WTC11 (cell line): Measurements from ENCODE around the gene CD79B. TPM values are rescaled to one million over a fixed set of nuclear protein-coding genes. Genes with fewer than 3 reads are reported as not detected.

Experiments used
- ARID4B ChIP-seq: sonication (generic); formaldehyde crosslinking; IDR thresholded peaks from 2 replicates; pipeline ENCODE4 v1.8.0; 2023; ENCODE audit warnings: missing genetic modification reagents, mild to moderate bottlenecking, borderline replicate concordance
- ATF6 ChIP-seq: sonication (generic); formaldehyde crosslinking; IDR thresholded peaks from 2 replicates; pipeline ENCODE4 v1.8.1; 2023; ENCODE audit warnings: mild to moderate bottlenecking, missing genetic modification reagents
- CBFB ChIP-seq: sonication (generic); formaldehyde crosslinking; IDR thresholded peaks from 2 replicates; pipeline ENCODE4 v1.8.1; 2022; ENCODE audit warnings: mild to moderate bottlenecking, low read depth, missing genetic modification reagents
- CTCF ChIP-seq: fragments of 200-600 bp; IDR thresholded peaks from 2 replicates; pipeline ENCODE4 v1.8.0; 2022; ENCODE audit warnings: antibody characterized with exemption
- E2F5 ChIP-seq: sonication (generic); formaldehyde crosslinking; IDR thresholded peaks from 2 replicates; pipeline ENCODE4 v1.8.1; 2022; ENCODE audit warnings: mild to moderate bottlenecking, moderate library complexity, missing genetic modification reagents
- GTF2I ChIP-seq: fragments of 250-450 bp; sonication (Bioruptor Pico); conservative IDR thresholded peaks from 2 replicates; pipeline ENCODE4 v1.4.0; 2021; ENCODE audit warnings: mild to moderate bottlenecking
- ZBTB43 ChIP-seq: sonication (generic); formaldehyde crosslinking; IDR thresholded peaks from 2 replicates; pipeline ENCODE4 v1.8.1; 2023; ENCODE audit warnings: mild to moderate bottlenecking, missing genetic modification reagents
- ZNF232 ChIP-seq: sonication (generic); formaldehyde crosslinking; IDR thresholded peaks from 2 replicates; pipeline ENCODE4 v1.8.0; 2022; ENCODE audit warnings: mild to moderate bottlenecking, missing genetic modification reagents
- ZNF263 ChIP-seq: sonication (generic); formaldehyde crosslinking; IDR thresholded peaks from 2 replicates; pipeline ENCODE4 v1.8.1; 2022; ENCODE audit warnings: low read depth, mild to moderate bottlenecking, moderate library complexity, missing genetic modification reagents
- total RNA-seq: library from RNA; stranded (reverse); gene quantifications from 3 replicates; pipeline ENCODE4 v1.2.3, GENCODE V29; 2021
- TF ChIP-seq, protein P1 (sequence below): fragments of 250-450 bp; sonication (Bioruptor Pico); IDR thresholded peaks from 2 replicates; pipeline ENCODE4 v1.9.0; 2021; ENCODE audit warnings: mild to moderate bottlenecking, borderline replicate concordance
- TF ChIP-seq, protein P2 (sequence below): sonication (generic); formaldehyde crosslinking; IDR thresholded peaks from 2 replicates; pipeline ENCODE4 v1.8.1; 2022; ENCODE audit warnings: mild to moderate bottlenecking, missing genetic modification reagents, moderate library complexity, borderline replicate concordance

CD79B gene
- total RNA-seq, 1 experiment from 2014 or later: 3.0 TPM

- no peak for TF ChIP-seq ATF6 (CRISPR knock-in tag)
- TF ChIP-seq CTCF: no peak
- no peak for TF ChIP-seq ZNF263
- TF ChIP-seq GTF2I (CRISPR knock-in tag): no peak
- TF ChIP-seq ZNF232 (CRISPR knock-in tag): no peak
- TF ChIP-seq, protein P1, sequence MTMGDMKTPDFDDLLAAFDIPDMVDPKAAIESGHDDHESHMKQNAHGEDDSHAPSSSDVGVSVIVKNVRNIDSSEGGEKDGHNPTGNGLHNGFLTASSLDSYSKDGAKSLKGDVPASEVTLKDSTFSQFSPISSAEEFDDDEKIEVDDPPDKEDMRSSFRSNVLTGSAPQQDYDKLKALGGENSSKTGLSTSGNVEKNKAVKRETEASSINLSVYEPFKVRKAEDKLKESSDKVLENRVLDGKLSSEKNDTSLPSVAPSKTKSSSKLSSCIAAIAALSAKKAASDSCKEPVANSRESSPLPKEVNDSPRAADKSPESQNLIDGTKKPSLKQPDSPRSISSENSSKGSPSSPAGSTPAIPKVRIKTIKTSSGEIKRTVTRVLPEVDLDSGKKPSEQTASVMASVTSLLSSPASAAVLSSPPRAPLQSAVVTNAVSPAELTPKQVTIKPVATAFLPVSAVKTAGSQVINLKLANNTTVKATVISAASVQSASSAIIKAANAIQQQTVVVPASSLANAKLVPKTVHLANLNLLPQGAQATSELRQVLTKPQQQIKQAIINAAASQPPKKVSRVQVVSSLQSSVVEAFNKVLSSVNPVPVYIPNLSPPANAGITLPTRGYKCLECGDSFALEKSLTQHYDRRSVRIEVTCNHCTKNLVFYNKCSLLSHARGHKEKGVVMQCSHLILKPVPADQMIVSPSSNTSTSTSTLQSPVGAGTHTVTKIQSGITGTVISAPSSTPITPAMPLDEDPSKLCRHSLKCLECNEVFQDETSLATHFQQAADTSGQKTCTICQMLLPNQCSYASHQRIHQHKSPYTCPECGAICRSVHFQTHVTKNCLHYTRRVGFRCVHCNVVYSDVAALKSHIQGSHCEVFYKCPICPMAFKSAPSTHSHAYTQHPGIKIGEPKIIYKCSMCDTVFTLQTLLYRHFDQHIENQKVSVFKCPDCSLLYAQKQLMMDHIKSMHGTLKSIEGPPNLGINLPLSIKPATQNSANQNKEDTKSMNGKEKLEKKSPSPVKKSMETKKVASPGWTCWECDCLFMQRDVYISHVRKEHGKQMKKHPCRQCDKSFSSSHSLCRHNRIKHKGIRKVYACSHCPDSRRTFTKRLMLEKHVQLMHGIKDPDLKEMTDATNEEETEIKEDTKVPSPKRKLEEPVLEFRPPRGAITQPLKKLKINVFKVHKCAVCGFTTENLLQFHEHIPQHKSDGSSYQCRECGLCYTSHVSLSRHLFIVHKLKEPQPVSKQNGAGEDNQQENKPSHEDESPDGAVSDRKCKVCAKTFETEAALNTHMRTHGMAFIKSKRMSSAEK (CRISPR knock-in tag): no peak
- TF ChIP-seq E2F5 (CRISPR knock-in tag): no peak
- TF ChIP-seq ZBTB43 (CRISPR knock-in tag): no peak
- TF ChIP-seq ARID4B (CRISPR knock-in tag): no peak
- TF ChIP-seq, protein P2, sequence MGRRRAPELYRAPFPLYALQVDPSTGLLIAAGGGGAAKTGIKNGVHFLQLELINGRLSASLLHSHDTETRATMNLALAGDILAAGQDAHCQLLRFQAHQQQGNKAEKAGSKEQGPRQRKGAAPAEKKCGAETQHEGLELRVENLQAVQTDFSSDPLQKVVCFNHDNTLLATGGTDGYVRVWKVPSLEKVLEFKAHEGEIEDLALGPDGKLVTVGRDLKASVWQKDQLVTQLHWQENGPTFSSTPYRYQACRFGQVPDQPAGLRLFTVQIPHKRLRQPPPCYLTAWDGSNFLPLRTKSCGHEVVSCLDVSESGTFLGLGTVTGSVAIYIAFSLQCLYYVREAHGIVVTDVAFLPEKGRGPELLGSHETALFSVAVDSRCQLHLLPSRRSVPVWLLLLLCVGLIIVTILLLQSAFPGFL (CRISPR knock-in tag): no peak
- no peak for TF ChIP-seq CBFB
Observed at GRCh38 chr17:63939401-63939800, 7.3 kb upstream of the CD79B start (continued).
